Embryonic facial prominence (tissue), 1 donor: ENCODE data around the gene KLHL6.

Experiments used
- DNase-seq: peaks from one replicate; pipeline ENCODE4 v3.0.0-alpha.2; 2016; ENCODE audit errors: extremely low spot score

The KLHL6 gene

DNA sequence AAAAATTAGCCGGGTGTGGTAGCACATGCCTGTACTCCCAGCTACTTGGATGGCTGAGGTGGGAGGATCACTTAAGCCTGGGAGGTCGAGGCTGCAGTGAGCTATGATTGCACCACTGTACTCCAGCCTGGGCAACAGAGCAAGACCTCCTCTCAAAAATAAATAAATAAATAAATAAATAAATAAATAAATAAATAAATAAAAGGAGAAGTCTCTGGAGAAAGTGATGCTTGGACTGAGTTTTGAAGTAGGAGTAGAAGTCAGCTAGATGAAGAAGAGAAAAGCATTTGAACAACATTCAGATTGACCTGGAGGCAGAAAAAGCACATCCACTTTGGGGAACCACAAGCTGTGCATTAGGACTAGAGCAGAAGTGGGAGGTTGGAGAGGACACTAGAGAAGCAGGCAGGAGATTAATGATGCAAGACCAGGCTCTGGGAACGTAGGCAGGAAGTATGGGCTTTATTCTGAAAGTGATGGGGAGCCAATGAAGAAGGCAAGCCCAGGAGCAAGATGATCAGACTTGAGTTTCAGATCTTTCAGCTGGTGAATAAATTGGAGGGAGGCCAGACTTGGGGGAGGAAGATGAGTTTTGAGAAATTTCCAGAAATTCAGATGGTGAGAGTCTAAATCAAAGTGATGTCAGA, 48.7 kb downstream of the KLHL6 start:
- no peak for DNase-seq

DNA sequence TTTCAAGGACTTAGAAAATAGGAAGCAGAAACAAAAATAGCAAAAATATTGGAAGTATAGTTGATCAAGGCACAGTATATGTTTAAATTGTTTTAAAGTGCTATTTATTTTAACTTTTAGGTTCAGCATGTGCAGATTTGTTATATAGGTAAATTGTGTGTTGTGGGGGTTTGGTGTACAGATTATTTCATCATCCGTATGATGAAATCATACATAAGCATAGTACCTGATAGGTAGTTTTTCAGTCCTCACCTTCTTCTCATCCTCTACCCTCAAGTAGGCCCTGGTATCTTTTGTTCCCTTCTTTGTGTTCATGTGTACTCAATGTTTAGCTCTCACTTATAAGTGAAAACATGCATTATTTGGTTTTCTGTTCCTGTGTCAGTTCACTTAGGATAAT, 50.9 kb downstream of the KLHL6 start:
- DNase-seq = no peak

DNA sequence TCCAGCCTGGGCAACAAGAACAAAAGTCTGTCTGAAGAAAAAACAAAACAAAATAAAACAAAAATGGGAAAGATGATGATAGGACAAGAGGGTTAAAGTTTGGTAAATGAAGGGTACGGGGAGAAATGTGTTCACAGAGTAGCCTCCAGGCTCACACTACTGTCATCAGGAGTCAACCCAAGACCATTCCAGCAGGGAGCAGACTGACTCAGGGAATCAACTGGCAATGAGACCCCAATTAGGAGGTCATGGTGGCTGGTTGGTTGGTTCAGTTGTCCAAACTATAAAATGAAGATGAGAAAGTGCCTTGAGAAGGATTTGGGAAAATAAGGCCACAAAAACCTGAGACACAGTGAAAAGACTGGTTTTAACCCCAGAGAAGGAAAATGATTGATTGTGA, 51.8 kb downstream of the KLHL6 start:
- DNase-seq = no peak

DNA sequence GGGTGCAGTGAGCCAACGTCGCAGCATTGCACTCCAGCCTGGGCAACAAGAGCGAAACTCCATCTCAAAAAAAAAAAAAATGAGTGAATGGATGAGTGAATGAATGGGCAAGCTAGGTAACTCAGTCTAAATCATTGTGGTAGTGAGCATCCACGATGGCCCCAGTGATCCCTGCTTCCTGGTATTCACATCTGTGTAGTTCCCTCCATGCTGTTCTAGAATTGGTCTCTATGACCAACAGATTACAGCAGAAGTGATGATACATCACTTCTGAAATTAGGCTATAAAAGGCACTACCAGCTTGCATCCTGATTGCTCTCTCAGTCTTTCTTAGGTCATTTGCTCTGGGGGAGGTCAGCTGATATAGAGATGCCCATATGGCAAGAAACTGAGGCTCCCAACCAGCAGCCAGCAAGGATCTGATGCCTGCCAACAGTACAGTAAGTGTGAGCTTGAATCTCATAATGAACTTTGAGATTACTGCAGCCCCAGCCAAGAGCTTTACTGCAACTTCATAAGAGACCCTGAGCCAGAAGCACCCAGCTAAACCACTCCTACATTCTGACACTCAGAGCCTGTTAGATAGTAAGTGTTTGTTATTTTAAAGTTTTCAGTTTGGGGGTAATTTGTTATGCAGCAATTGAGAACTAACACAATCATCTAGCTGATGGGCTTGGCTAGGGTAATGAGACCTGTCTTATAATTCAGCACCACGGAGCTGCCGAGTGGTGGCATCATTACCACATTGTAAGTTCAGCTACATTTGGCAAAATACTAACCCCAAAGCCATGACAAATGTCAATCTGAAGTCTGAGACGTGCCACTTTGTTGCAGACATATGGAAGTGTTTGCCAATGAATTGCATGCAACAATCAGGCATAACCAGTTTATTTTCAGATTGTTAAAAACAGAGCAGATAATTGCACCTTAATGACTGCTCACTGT, 53.0 kb downstream of the KLHL6 start:
- no peak for DNase-seq

DNA sequence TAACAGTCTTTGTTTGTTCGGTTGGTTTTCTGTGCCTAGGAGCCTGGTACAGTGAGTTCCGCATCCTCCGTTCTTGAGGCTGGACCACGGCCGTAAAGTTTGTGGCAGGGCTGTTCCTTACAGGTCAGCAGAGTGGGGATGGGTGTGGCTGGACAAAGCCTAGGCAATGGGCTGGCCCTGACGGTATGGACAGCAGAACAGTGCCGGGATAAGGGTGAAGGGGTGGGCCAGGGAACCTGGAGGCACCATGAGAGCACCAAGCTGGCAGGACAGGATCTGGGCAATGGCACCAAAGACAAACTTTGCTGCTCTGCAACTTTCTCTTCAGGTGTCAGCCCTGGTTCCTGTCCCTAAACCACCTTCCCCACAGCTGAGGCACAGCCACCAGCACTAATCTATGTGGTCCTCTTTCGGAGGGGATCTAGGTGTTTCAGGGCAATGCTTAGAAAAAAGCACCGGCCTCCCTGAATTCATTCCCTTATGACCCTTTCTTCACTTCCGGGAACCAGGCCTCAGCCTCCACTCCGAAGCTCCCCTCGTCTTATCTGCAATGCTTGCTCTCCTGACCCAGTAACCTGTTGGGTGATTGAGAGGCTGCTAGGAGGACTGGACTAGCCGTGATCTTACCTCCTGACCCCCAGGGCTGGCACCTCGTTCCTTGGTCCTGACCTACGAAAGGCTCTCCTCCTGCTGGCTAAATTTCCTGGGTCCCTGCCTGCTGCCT, 54.4 kb downstream of the KLHL6 start:
- no peak for DNase-seq

DNA sequence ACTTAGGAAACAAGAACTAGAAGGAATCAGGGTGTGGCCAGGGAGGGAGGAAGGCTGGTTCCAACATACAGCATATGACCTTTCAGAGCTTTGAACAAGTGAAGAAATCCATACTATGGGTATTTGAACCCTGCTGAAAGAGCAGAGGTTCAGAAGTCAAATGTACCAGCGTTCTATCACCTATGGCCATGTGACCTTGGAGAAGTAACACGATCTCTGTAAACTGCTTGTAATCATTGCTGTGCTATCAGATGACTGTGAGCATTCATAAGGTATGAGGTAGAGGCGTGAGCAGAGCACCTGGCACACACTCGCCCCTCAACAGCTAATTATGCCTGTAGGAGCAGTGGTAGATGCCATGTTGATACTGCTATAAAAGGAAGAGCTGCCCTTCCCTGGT, 55.2 kb downstream of the KLHL6 start:
- DNase-seq = no peak

DNA sequence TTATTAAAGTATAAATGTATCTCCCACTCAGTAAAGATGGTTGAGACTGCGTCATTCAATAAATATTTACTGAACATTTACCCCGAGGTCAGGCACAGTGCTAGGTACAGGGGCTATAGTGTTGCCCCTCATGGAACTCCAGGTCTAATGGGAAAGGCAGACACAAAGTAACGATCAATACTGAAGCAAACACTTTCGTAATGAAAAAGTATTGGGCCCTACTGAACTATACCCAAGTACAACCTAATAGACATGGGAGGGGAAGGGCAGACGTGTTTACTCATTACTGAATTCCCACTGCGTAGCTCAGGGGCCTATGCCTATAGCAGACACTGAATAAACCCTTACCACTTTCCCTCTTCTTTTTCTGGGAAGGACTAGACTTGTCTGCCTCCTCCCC, 56.9 kb downstream of the KLHL6 start:
- DNase-seq = no peak

DNA sequence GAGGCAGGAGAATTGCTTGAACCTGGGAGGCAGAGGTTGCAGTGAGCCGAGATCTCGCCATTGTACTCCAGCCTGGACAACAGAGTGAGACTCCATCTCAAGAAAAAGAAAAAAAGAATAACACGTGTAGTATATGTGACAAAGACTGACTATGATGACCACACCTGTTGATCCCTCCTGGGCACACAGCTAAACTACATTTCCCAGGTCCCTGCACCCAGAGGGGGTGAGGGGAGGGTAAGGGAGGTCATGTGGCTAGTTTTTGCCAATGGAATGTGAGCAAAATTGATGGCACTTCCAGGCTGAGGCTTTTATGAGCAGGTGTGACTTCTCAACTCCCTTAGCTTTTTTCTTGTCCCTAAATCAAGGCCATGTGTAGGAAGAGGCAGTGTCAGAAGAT, 58.2 kb downstream of the KLHL6 start:
- no peak for DNase-seq

DNA sequence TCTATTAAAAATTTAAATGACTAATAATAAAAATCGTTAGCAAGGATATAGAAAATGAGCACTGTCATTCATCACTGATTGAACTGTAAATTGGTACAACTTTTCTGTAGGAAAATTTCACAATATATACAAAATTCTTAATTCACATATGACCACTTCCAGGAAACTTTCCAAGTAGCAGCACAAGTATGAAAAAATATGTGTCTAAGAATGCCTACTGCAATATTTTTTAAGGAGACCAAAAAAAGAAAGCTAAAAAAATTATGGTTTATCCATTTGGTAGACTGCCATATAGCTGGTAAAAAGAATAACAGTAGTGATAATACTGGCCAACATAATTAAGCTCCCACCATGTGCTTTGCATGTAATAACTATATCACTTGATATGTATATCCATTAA, 59.2 kb downstream of the KLHL6 start:
- DNase-seq = no peak

DNA sequence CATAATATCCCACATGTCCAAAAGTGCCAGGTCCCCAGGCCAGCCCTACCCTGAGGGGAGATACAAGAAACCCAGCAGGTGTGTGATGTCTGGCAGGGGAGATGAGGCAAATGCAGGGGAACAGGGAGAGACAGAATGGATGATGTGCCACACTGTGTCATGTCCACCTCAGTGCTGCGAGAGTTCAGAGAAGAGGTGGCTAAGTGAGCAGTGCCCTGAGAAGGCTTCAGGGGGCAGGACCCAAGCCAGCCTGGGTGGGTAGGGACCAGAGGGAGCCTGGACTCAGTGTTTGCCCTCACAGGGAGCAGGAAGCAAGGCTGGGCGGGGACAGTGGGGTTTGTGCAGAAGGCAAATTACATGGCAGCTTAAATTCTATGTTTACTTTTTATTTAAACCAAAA, 61.2 kb downstream of the KLHL6 start:
- DNase-seq = no peak

DNA sequence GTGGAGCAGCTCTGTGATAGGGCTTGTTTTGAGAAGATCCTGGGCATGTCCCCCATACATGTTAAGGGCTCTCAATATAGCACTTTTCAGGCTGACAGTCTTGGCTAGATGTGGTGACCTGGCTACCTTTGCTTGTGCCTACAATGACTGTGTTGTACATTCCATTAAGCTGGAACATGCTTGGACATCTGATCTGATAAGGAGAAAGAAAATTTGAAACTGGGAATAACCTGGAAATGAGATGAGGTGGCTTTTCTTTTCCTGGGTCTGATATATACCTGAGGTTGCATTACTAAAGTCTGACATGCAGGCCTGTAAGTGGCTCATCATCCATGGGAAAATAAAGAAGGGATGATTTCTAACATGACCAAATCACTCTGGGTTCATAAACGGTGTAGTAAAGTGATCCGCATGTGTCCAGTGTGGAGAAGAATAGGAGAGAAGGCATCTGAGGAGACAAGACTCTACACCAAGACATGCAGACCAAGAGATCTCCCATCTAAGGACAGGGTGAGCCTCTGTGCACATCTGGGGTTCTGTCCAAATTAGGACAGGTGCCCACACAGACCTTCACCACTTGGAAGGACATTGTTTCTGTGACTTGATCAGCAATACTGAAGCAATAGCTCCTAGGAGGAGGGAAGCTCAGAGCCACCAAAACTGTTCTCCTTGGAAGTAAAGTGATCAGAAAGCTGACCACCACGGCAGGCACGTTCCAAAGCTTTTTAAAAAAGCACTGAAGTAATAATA, 62.0 kb downstream of the KLHL6 start:
- no peak for DNase-seq

DNA sequence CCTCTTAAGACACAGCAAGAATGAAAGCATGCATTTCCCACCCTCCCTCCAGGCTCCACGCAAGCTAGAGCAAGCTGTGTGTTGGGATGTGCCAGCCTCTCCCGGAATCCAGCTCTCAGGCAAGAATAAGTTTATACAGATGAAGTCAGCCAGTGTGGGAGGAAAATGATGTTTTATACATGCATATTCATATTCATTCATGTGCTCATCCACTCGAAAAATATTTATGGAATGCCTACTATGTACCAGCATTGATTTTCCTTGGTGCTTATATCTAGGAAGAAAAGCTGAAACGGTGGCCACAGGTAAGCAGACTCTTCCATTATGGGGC, 62.7 kb downstream of the KLHL6 start:
- DNase-seq = no peak

DNA sequence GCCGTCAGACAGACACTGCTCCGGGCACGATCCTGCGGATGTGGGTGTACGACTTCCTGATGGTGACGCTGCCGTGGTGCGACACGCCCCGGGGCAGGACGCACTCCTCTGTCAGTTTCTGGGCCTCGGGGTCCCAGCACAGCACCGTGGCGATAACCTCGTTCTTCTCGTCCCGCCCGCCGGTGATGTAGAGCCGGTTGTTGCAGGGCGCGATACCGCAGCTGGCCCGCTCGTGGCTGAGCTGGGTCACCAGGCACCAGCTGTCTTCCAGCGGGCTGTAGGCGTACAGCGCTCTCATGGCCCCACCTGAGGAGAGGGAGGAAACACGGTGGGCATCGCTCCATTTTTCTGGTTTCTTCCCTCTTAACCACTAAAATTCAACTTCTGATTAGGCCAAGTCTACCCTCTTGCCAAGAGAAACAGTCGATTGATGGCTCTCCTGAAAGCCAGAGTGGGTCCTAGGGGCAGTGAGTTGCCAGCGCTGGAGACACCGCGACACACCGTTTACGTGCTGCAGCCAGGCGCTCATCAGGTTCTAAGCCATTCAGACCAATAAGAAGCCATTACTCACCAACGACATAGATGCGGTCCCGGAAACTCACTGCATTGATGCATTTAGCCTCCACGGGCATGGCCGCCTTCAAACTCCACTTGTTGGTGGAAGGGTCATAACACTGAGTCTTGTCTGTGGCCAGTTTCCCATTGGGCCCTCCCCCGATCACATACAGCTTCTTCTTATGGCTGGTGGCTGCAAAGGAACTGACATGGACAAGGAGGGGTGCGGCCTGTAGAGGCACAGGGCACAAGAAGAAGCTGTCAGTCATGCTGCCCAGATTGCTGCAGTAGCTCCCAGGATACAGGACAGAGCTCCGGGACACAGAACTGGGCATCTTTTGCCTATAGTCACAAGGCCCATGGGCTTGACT, 63.3 kb downstream of the KLHL6 start:
- DNase-seq = no peak

DNA sequence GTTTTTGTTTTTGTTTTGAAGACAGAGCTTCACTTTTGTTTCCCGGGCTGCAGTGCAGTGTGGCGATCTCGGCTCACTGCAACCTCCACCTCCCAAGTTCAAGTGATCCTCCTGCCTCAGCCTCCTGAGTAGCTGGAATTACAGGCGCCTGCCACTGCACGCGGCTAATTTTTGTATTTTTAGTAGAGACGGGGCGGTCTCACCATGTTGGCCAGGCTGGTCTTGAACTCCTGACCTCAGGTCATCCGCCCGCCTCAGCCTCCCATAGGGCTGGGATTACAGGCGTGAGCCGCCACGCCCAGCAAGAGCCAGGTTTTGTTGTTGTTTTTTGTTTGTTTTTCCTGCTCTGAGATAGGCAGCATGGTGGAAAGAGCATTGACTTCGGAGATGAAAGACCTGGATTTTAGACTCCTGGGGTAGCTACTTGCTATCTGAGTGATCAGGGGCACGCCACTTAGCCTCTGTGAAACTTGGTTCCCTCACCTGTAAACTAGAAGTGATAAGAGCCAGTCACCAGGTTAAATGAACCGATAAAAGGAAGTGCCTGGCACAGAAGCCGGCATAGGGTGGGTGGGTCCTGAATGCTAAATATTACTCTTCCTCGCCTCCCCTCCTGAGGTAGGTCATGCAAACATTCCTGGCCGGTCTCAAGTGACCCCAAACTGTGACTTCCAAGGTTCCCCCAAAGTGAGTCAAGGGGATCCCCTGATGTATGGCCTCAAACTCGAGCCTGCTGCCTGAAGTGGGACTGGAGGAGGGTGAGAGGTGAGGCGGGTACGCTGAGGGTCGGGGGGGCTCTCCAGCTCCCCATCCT, 64.2 kb downstream of the KLHL6 start:
- DNase-seq = no peak

DNA sequence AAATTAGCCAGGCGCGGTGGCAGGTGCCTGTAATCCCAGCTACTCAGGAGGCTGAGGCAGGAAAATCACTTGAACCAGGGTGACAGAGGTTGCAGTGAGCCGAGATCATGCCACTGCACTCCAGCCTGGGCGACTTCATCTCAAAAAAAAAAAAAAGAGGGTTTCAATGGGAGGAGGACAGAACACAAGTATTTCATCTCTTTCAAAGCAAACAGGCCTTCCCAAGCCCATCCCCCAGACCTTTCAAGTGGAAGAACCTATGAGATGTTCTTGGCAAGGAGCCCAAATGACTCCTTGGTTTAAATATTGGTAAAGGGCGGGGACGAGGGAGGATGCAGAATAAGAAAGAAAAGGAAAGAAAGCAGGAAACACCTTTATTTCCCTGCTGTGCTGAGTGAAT, 64.9 kb downstream of the KLHL6 start:
- peak; percentile 40 for DNase-seq

DNA sequence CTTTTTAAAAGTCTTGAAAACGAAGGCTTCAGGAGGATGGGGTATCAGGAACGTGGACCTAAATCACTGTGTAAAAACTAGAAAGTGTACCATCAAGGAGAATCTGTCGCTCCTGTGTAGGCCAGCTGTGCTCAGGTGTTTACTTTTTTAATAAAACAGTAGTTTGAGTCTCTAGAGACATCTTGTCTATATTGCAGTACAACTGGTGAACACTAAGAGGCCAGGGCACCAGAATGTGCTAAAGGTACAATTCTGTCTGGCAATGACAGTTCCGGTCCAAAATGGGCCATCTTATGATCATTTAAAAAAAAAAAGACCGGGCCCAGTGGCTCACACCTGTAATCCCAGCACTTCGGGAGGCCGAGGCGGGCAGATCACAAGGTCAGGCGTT, 65.3 kb downstream of the KLHL6 start:
- DNase-seq = no peak

DNA sequence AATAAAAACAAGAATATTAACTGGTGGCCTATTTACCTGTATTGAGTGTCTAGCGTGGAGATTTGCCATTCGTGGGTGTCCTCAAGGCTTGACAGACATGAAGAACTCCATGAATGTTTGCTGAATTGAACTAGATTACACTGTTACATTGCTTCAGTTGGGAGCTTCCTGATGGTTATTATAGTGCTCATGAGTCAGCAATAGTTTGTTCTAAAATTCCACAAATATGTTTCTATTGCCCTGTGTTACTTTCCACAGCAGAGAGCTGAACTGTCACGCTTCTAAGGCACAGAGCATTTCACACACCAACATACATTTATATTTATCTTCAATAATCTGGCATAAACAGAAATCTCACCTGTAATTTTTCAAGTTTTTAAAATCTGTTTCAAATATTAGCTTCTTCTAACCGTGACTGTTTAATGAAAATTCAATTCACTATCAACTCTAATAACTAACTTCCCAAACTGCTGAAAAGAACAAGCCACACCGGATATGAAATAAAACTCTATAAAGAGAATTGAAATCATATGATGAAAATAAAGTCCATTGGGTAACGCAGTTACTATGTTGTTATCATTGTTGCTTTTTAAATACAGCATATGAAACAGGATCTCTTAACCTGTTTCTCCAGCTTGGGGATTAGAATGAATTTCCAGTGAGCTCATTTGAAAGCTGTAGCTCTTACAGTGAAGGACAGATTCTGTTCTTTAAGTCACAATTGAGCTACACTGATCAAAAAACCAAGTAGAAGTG, 65.9 kb downstream of the KLHL6 start:
- DNase-seq = peak; percentile 34

DNA sequence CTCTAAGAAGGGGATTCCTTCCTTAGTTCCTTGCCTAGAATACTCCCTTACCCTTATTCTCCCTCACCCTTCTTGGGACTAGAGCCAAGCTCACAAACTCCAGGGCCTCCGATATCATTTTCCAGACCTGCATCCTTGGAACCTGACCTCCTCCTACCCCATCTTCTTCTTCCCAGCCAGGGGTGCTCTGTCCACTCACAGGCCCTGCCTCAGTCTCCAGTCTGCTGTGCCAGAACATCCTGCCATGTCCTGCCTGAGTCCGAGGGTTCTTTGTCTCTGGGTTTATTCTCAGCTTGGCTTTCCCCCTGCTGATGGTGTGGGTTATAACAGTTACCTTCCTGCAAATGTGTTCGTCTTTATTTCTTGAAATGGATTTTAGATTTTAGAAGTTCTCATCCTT, 67.2 kb downstream of the KLHL6 start:
- no peak for DNase-seq

DNA sequence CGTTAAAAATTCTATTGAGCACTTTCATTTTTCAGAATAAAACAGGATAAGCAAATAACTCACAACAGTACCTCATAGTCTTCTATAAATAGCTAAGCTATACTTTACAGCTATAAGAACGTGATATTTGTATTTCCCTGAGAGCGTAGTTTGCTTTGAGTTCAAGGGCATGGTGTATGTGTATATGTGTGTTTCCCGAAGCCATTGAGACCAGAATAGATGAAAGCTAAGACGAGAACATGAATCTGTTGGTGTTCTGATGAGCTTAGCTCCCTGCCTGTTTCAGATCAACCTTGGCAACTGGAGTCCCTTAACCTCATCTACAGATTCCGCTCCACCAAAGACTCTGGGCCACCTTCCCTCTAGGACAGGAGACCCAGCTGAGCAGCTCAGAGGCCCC, 67.6 kb downstream of the KLHL6 start:
- DNase-seq = no peak
